ENCODE data around the gene CLDN4.

CLDN4 gene

DNA sequence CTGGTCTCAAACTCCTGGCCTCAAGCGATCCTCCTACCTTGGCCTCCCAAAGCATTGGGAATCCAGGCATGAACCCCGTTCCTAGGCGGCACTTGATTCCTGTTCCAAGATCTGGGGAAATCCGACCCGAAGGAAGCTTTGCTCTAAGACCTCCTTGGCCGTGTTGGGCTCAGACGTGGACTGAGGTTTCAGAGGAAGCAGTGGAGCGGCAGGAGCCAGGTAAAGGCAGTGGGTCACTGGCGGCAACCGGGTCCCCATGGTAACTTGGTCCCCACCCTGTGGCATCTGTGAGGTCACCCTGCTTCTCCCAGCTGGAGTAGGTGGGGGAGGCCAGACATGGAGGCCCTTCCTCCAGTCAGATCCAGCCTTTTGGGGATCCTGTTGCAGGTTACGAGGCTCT lies 30.1 kb downstream of the CLDN4 start, which contains the start of gene TMEM270:
Gene TMEM270, plus strand, starts transcription at position 301 of the 400 bp plus-strand sequence. Its CDS starts 36 bp downstream, at position 337.
- TF ChIP-seq, protein P1, sequence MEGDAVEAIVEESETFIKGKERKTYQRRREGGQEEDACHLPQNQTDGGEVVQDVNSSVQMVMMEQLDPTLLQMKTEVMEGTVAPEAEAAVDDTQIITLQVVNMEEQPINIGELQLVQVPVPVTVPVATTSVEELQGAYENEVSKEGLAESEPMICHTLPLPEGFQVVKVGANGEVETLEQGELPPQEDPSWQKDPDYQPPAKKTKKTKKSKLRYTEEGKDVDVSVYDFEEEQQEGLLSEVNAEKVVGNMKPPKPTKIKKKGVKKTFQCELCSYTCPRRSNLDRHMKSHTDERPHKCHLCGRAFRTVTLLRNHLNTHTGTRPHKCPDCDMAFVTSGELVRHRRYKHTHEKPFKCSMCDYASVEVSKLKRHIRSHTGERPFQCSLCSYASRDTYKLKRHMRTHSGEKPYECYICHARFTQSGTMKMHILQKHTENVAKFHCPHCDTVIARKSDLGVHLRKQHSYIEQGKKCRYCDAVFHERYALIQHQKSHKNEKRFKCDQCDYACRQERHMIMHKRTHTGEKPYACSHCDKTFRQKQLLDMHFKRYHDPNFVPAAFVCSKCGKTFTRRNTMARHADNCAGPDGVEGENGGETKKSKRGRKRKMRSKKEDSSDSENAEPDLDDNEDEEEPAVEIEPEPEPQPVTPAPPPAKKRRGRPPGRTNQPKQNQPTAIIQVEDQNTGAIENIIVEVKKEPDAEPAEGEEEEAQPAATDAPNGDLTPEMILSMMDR (IDR thresholded peaks at IDR 0.05; ENCODE audit: insufficient read depth, missing control alignments) = no peak
- FAIRE-seq (no peak), DNase-seq (ENCODE audit: insufficient read length, low spot score) (no peak)

DNA sequence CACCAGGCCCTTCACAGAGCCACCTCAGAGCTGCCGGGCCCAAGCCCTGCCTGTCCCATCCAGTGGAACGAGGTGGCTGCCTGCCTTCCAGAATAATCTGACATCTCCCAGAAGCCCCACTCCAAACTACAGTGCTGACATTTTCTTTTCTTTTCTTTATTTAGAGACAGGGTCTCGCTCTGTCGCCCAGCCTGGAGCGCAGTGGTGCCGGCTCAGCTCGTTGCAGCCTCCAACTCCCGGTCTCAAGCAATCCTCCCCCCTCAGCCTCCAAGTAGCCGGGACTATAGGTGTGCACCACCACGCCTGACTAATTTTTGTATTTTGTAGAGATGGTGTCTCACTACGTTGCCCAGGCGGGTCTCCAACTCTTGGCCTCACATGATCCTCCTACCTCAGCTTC lies 30.5 kb downstream of the CLDN4 start:
- DNase-seq (ENCODE audit: insufficient read length, low spot score) (no peak), FAIRE-seq (no peak)
- TF ChIP-seq, protein P1 (IDR thresholded peaks at IDR 0.05; ENCODE audit: insufficient read depth, missing control alignments) = no peak

DNA sequence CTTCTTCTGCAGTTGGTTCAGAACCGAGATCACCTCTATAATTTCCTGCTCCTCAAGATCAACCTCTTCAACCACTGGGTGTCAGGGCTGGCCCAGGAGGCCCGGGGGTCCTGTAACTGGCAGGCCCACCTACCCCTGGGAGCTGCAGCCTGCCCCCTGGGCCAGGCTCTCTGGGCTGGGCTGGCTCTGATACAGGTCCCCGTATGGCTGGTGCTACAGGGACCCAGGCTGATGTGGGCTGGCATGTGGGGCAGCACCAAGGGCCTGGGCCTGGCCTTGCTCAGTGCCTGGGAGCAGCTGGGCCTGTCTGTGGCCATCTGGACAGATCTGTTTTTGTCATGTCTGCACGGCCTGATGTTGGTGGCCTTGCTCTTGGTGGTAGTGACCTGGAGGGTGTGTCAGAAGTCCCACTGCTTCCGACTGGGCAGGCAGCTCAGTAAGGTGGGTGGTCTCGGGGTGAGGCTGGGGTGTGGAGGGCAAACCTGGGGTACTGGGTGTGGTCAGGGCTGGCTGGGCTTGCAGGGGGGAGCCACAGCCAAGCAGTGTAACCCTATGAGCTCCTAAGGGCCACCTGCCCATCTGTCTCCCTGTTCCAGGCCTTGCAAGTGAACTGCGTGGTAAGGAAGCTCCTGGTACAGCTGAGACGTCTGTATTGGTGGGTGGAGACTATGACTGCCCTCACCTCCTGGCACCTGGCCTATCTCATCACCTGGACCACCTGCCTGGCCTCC lies 34.4 kb downstream of the CLDN4 start:
- FAIRE-seq (no peak), DNase-seq (ENCODE audit: insufficient read length, low spot score) (no peak)
- TF ChIP-seq, protein P1 (IDR thresholded peaks at IDR 0.05; ENCODE audit: insufficient read depth, missing control alignments) = no peak

DNA sequence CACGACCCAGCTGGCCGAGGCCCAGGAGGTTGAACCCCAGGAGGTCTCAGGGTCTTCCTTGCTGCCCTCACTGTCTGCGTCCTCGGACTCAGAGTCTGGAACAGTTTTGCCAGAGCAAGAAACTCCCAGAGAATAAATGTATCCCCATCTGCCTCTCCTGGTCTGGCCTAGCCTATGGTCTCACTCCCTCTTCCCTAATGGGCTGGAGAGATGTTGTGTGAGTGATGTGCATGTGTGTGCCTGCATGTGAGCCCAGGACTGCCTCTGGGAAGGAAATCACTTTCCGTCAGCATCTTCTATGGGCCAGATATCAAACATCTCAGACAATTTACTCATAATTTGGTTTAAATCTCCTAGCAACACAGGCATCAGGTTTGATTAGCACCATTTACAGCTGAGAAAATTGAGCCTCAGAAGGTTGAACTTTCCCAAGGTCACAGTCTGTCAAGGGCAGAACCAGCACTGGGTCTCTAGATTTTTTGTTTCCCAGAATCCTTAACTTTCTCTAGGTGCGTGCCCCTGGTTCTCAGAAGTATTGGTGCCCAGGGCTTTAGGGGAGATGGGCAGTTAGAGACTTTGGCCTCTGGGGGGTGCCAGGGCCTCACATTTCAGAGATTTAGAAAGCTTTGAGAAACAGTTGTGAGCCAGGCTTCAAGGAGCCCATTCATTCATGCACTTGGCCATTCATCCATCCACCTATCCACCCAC lies 35.1 kb downstream of the CLDN4 start:
- TF ChIP-seq, protein P1 (IDR thresholded peaks at IDR 0.05; ENCODE audit: insufficient read depth, missing control alignments) = peak; percentile 64
- FAIRE-seq (no peak), DNase-seq (ENCODE audit: insufficient read length, low spot score) (no peak)

DNA sequence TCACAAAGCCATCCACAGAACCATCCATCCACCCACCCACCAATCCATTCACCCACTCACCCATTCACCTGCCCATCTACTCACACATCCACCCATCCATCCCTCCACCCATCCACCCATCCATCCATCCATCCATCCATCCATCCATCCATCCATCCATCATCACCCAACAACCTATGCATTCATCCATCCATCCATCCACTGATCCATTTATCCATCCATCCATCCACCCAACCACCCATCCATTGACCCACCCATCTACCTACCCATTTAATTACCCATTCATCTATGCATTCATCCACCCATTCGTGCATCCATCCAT lies 35.6 kb downstream of the CLDN4 start:
- no peak for DNase-seq (ENCODE audit: insufficient read length, low spot score)
- FAIRE-seq = no peak
- TF ChIP-seq, protein P1 (IDR thresholded peaks at IDR 0.05; ENCODE audit: insufficient read depth, missing control alignments) = no peak

DNA sequence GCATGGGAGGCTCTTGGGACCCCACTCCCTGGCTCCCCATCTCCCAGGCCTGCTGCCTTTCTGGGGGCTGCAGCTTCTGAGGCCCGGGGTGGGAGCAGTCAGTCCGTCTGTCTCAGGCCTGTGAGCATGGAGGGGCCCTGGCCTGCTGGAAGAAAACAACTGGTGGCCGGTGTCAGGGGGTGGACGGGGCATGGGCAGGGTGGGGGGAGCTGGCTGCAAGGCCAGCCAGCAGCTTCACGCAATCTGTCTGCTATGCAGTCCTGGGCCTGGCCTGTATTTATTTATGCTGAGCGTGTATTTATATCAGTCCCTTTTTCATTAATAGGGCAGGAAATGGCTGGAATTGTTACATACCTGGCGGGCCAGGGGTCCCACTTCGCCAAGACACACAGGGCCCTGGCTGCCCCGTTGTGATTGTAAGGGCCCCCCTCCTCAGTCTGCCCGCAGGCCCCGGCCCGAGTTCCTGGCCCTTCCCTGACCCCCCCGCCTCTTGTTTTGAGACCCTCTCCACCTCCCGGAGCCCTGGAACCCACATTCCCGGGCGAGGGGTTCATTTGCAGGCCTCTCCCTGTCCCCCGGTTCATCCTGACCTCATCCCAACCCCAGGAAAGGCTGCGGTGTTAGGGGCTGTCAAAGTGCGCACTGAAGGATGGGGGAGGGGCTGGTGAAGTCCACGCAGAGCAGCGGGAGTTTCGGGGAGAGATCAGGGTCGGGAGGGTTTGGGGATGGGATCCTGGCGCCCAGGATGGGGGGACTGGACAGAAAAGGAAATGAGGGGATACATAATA lies 38.4 kb downstream of the CLDN4 start:
- no peak for FAIRE-seq

More for the DNA sequence above, 38.4 kb downstream of the CLDN4 start:
- DNase-seq (ENCODE audit: insufficient read length, low spot score) = no peak
- TF ChIP-seq, protein P1 (IDR thresholded peaks at IDR 0.05; ENCODE audit: insufficient read depth, missing control alignments) = no peak

Data from D721Med (cell line).